ENCODE data around the gene DST. TPM values are rescaled to one million over a fixed set of nuclear protein-coding genes. Genes with fewer than 3 reads are reported as not detected.

DST gene
- total RNA-seq, 1 experiment from 2014 or later: 370 TPM

DNA sequence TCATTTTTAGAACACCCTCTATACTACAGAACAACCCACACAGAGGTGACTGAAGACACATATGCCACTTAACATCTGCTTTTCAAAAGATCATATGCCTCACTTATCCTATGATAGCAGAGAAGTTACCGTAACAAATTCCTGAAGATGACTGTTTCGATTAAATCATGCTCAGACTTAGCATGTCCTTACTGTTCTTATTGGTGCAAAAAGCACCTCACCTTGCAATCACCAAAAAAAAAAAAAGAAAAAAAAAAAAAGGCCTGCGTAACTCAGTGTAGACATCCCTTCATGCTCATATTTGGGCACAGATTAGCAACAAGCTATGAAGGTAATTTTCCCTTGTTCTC lies 17.7 kb upstream of the DST start:
- ChIA-PET POLR2A (interaction anchor here (0.7 to 34.6 kb wide), 10 partner anchors 10 to 289 kb away, joined by 3 to 1548 read pairs (median 8); partner anchors contain the start of gene DST), CTCF (interaction anchor here (0.6 to 2.2 kb wide), 7 partner anchors 10 to 191 kb away, joined by 3 to 7 read pairs (median 3); partner anchors contain the start of gene DST)
- no TSS peak for BruUV-seq (replicated peaks)
- peak; percentile 59 for DNase-seq (ENCODE audit: unreplicated experiment)
- H3K27ac Mint-ChIP-seq (ENCODE audit: low read depth, unreplicated experiment): peak overlapping the region; percentile 95
- peak overlapping the region; percentile 2 for H3K4me3 Mint-ChIP-seq (ENCODE audit: unreplicated experiment)
- intact Hi-C loops (cut with micrococcal nuclease): loop anchor here (2.0 kb wide), 1 partner anchor 18 kb away; the partner anchor contains the start of gene DST
- TF ChIP-seq, protein P1, sequence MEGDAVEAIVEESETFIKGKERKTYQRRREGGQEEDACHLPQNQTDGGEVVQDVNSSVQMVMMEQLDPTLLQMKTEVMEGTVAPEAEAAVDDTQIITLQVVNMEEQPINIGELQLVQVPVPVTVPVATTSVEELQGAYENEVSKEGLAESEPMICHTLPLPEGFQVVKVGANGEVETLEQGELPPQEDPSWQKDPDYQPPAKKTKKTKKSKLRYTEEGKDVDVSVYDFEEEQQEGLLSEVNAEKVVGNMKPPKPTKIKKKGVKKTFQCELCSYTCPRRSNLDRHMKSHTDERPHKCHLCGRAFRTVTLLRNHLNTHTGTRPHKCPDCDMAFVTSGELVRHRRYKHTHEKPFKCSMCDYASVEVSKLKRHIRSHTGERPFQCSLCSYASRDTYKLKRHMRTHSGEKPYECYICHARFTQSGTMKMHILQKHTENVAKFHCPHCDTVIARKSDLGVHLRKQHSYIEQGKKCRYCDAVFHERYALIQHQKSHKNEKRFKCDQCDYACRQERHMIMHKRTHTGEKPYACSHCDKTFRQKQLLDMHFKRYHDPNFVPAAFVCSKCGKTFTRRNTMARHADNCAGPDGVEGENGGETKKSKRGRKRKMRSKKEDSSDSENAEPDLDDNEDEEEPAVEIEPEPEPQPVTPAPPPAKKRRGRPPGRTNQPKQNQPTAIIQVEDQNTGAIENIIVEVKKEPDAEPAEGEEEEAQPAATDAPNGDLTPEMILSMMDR (IDR thresholded peaks at IDR 0.05; ENCODE audit: unreplicated experiment): no peak
- peaks cover 8% of the 10 kb centered on the region for H3K36me3 Mint-ChIP-seq (ENCODE audit: insufficient read depth, unreplicated experiment)
- no peaks in the 10 kb centered on the region for H3K27me3 Mint-ChIP-seq (ENCODE audit: insufficient read depth, unreplicated experiment)
- peaks cover 59% of the 10 kb centered on the region for H3K4me1 Mint-ChIP-seq (ENCODE audit: insufficient read depth, unreplicated experiment)
- H3K9me3 Mint-ChIP-seq (ENCODE audit: unreplicated experiment): no peaks in the 10 kb centered on the region

DNA sequence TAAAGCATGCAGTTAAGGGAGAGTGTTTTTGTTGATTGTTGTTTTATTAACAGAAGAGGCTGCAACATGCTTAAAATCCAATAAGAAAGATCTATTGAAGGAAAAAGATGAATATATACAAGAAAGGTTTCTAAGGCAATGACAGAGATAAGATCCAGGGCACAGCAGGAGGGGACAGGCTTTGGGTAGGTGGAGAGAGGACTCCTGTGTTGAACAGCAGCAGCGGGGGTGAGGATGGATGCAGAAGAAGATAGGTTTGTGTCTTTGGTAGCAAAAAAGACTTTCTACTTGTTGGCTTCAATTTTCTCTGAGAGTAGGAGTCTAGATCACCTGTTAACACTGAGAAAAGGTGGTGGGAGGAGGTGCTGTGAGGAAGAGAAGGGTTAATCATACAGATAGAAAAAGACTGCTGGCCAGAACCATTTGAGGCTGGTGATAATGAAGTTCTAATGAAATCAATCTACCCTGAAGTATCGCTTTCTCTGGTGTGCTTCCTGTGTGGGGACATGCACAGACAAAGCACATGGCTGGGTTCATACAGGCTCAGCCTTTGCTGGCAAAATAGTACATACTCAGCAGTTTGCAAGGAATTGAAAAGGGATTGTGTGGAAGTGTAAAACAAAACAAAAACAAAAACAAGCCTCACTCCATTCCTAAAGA lies 17.2 kb upstream of the DST start:
- POLR2A ChIA-PET: interaction anchor here (0.6 to 34.6 kb wide), 7 partner anchors 10 to 289 kb away, joined by 3 to 1548 read pairs (median 14); partner anchors contain the start of gene DST
- intact Hi-C loops (cut with micrococcal nuclease): loop anchor here (2.0 kb wide), 1 partner anchor 17 kb away; the partner anchor contains the start of gene DST
- H3K27me3 Mint-ChIP-seq (ENCODE audit: insufficient read depth, unreplicated experiment): no peaks in the 10 kb centered on the region
- BruUV-seq (replicated peaks): TSS peak; percentile 83
- no peaks in the 10 kb centered on the region for H3K9me3 Mint-ChIP-seq (ENCODE audit: unreplicated experiment)
- H3K4me1 Mint-ChIP-seq (ENCODE audit: insufficient read depth, unreplicated experiment): peaks cover 61% of the 10 kb centered on the region
- CTCF ChIA-PET: interaction anchor here (1.0 to 2.6 kb wide), 5 partner anchors 11 to 30 kb away, joined by 3 to 15 read pairs (median 5); partner anchors contain the start of gene DST
- peak overlapping the region; percentile 2 for H3K4me3 Mint-ChIP-seq (ENCODE audit: unreplicated experiment)
- peak; percentile 42 for DNase-seq (ENCODE audit: unreplicated experiment)
- H3K27ac Mint-ChIP-seq (ENCODE audit: low read depth, unreplicated experiment): peak overlapping the region; percentile 95
- peaks cover 8% of the 10 kb centered on the region for H3K36me3 Mint-ChIP-seq (ENCODE audit: insufficient read depth, unreplicated experiment)
- TF ChIP-seq, protein P1 (IDR thresholded peaks at IDR 0.05; ENCODE audit: unreplicated experiment): no peak

DNA sequence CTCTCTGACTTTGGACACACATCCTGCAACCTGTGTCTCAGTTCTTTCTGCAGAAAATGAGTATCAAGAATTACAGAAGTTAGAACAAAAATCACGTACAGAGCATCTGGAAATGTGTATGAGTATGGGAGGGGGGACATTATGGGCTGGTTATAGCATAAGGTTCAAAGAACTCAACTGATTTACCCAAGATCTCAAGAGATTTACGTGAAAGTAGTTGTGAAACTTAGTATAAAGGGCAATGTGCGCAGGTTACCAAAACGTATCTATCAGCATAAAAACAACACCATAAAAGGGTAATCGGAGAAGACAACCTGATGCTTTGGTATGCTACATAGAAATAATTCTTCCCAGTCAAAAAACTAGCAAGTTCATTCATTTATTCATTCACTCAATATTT lies 15.6 kb upstream of the DST start:
- DNase-seq (ENCODE audit: unreplicated experiment): no peak
- intact Hi-C loops (cut with micrococcal nuclease): no loop called here
- Mint-ChIP-seq H3K4me1 (ENCODE audit: insufficient read depth, unreplicated experiment) (peaks cover 52% of the 10 kb centered on the region), H3K4me3 (ENCODE audit: unreplicated experiment) (peak overlapping the region; percentile 47), H3K27ac (ENCODE audit: low read depth, unreplicated experiment) (peak overlapping the region; percentile 95), H3K9me3 (ENCODE audit: unreplicated experiment) (no peaks in the 10 kb centered on the region), H3K36me3 (ENCODE audit: insufficient read depth, unreplicated experiment) (peaks cover 10% of the 10 kb centered on the region), H3K27me3 (ENCODE audit: insufficient read depth, unreplicated experiment) (no peaks in the 10 kb centered on the region)
- no TSS peak for BruUV-seq (replicated peaks)
- TF ChIP-seq, protein P1 (IDR thresholded peaks at IDR 0.05; ENCODE audit: unreplicated experiment): no peak
- ChIA-PET CTCF (interaction anchor here (0.9 to 2.6 kb wide), 3 partner anchors 15 to 24 kb away, joined by 3 to 15 read pairs (median 4); partner anchors contain the start of gene DST), POLR2A (interaction anchor here (1.2 to 34.6 kb wide), 5 partner anchors 9 to 101 kb away, joined by 3 to 1548 read pairs (median 395); partner anchors contain the start of gene DST)

DNA sequence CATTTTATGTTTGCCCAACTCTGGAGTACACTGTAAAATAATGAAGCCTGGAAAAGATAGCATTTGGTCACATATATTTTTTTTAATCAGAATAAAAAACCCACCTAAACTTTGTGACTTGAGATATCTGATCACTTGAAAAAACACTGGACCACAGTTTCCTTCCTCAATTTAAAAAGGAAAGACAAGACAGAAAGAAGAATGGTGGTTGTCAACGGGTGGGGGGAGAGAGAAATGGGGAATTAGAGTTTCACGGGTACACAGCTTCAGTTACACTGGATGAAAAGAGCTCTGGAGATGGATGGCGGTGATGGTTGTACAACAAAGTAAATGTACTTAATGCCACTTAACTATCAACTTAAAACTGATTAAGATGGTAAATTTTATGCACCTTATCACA lies 14.7 kb upstream of the DST start:
- no peak overlapping the region for H3K4me3 Mint-ChIP-seq (ENCODE audit: unreplicated experiment)
- no TSS peak for BruUV-seq (replicated peaks)
- peaks cover 55% of the 10 kb centered on the region for H3K4me1 Mint-ChIP-seq (ENCODE audit: insufficient read depth, unreplicated experiment)
- no peak overlapping the region for H3K27ac Mint-ChIP-seq (ENCODE audit: low read depth, unreplicated experiment)
- intact Hi-C loops (cut with micrococcal nuclease): no loop called here
- CTCF ChIA-PET: interaction anchor here (0.8 to 2.6 kb wide), 3 partner anchors 14 to 23 kb away, joined by 3 to 15 read pairs (median 4); partner anchors contain the start of gene DST
- no peaks in the 10 kb centered on the region for H3K27me3 Mint-ChIP-seq (ENCODE audit: insufficient read depth, unreplicated experiment)
- TF ChIP-seq, protein P1 (IDR thresholded peaks at IDR 0.05; ENCODE audit: unreplicated experiment): no peak
- H3K36me3 Mint-ChIP-seq (ENCODE audit: insufficient read depth, unreplicated experiment): peaks cover 15% of the 10 kb centered on the region
- POLR2A ChIA-PET: interaction anchor here (0.8 to 34.6 kb wide), 6 partner anchors 8 to 102 kb away, joined by 3 to 1548 read pairs (median 204); partner anchors contain the start of gene DST
- DNase-seq (ENCODE audit: unreplicated experiment): no peak
- H3K9me3 Mint-ChIP-seq (ENCODE audit: unreplicated experiment): no peaks in the 10 kb centered on the region

Data from MCF 10A (cell line).